ENCODE results near the gene MBP.

- TF ChIP-seq POLR2A (IDR thresholded peaks at IDR 0.05), result no peak
- TF ChIP-seq CTCF (IDR thresholded peaks at IDR 0.05 in 4 of 5, conservative IDR thresholded peaks at IDR 0.05 in 1 of 5), result no peak
These were observed 168.6 kb downstream of the MBP start for GRCh38 chr18:76963936-76964335.

Data from gastrocnemius medialis (tissue), 4 donors.